ENCODE data around the gene TPR.
A peak's percentile ranks its signal among the peaks of the same experiment; 100 is the strongest.
"Not testable (repeated sequence)": the region's sequence is repeated elsewhere in the genome, so short reads cannot be mapped to it uniquely, and the experiment has no call there.

The TPR gene

GRCh38 chr1:186375152-186375928 lies at the start of gene TPR, which contains the start of gene ODR4:
TPR (minus strand) TSS chr1:186375253; CDS start chr1:186375028, 225 bp downstream.
ODR4 (plus strand) TSS chr1:186375838; CDS start chr1:186379786, 3,948 bp downstream.
- peak; percentile 100 for DNase-seq

GRCh38 chr1:186424539-186424938 lies 49.5 kb upstream of the TPR start:
- DNase-seq: no peak

- no peak for DNase-seq
Measured at GRCh38 chr1:186421446-186421845, 46.4 kb upstream of the TPR start.

- no peak for DNase-seq
Measured at GRCh38 chr1:186420923-186421322, 45.9 kb upstream of the TPR start.

GRCh38 chr1:186420311-186420710 lies 45.3 kb upstream of the TPR start:
- DNase-seq: no peak

GRCh38 chr1:186418503-186418902 lies 43.5 kb upstream of the TPR start:
- no peak for DNase-seq

- no peak for DNase-seq
Measured at GRCh38 chr1:186413319-186413718, 38.3 kb upstream of the TPR start.

- DNase-seq: no peak
Measured at GRCh38 chr1:186409091-186409490, 34.0 kb upstream of the TPR start.

GRCh38 chr1:186404454-186405051 lies 29.5 kb upstream of the TPR start:
- DNase-seq: peak; percentile 69

- DNase-seq: no peak
Measured at GRCh38 chr1:186403632-186404031, 28.6 kb upstream of the TPR start.

- DNase-seq: not testable (repeated sequence)
Measured at GRCh38 chr1:186401446-186401845, 26.4 kb upstream of the TPR start.

- DNase-seq: not testable (repeated sequence)
Measured at GRCh38 chr1:186392711-186393110, 17.7 kb upstream of the TPR start.

GRCh38 chr1:186391841-186392240 lies 16.8 kb upstream of the TPR start:
- DNase-seq: no peak

- DNase-seq: no peak
Measured at GRCh38 chr1:186390925-186391324, 15.9 kb upstream of the TPR start.

GRCh38 chr1:186386725-186387383 lies 11.8 kb upstream of the TPR start:
- DNase-seq: no peak

- DNase-seq: no peak
Measured at GRCh38 chr1:186375929-186376319, 871 bp upstream of the TPR start.

GRCh38 chr1:186374303-186375151 lies 526 bp downstream of the TPR start:
- DNase-seq: peak; percentile 92

GRCh38 chr1:186347837-186348691 lies 27.0 kb downstream of the TPR start:
- not testable (repeated sequence) for DNase-seq

- DNase-seq: no peak
Measured at GRCh38 chr1:186340772-186341171, 34.3 kb downstream of the TPR start.

GRCh38 chr1:186337554-186337953 lies 37.5 kb downstream of the TPR start:
- no peak for DNase-seq

- no peak for DNase-seq
Measured at GRCh38 chr1:186330758-186331157, 44.3 kb downstream of the TPR start.

- no peak for DNase-seq
Measured at GRCh38 chr1:186327331-186327730, 47.7 kb downstream of the TPR start.

All from NCI-H526 treated with DMSO at 0.1 percent for 48 hours (cell line).